Right lobe of liver (tissue), 4 donors: Measurements from ENCODE around the gene OR52A5.

Source experiments
- POLR2A ChIP-seq: fragments of 450-650 bp; IDR thresholded peaks from one replicate; pipeline ENCODE4 v1.6.1; 2017; ENCODE audit warnings: antibody characterized with exemption, mild to moderate bottlenecking
- TF ChIP-seq, protein P1 (sequence below), 4 donors: fragments of 200-600 bp in 3 of 4; fragments of 450-650 bp in 1 of 4; IDR thresholded peaks; one replicate each; pipeline versions ENCODE4 v1.5.1 to v1.8.0; 2016 to 2022; ENCODE audit warnings: antibody characterized with exemption in 4 of 4, mild to moderate bottlenecking in 2 of 4
- donor health status: DM: no; HTN: no; CAD: no.
- donor health status: DM: no; HTN: no; CAD: no.
- donor health status: DM: no; HTN: yes; CAD: no.

GRCh38 chr11:5107285-5107684 is 30.9 kb downstream of the OR52A5 start:
- TF ChIP-seq, protein P1, sequence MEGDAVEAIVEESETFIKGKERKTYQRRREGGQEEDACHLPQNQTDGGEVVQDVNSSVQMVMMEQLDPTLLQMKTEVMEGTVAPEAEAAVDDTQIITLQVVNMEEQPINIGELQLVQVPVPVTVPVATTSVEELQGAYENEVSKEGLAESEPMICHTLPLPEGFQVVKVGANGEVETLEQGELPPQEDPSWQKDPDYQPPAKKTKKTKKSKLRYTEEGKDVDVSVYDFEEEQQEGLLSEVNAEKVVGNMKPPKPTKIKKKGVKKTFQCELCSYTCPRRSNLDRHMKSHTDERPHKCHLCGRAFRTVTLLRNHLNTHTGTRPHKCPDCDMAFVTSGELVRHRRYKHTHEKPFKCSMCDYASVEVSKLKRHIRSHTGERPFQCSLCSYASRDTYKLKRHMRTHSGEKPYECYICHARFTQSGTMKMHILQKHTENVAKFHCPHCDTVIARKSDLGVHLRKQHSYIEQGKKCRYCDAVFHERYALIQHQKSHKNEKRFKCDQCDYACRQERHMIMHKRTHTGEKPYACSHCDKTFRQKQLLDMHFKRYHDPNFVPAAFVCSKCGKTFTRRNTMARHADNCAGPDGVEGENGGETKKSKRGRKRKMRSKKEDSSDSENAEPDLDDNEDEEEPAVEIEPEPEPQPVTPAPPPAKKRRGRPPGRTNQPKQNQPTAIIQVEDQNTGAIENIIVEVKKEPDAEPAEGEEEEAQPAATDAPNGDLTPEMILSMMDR (IDR thresholded peaks at IDR 0.05), result no peak
- TF ChIP-seq POLR2A, result no peak
